ENCODE data around the gene HAT1. TPM values are rescaled to one million over a fixed set of nuclear protein-coding genes. Genes with fewer than 3 reads are reported as not detected.
"Not testable (repeated sequence)": the region's sequence is repeated elsewhere in the genome, so short reads cannot be mapped to it uniquely, and the experiment has no call there.

The HAT1 gene
- total RNA-seq, 4 donors from 2014 or later = 18.8 to 32.7 (median 25.3) TPM

GRCh38 chr2:171966688-171967087 is 44.4 kb downstream of the HAT1 start:
- H3K27ac ChIP-seq = no peak overlapping the region
- TF ChIP-seq EP300 (IDR thresholded peaks at IDR 0.05) (no peak), POLR2A (IDR thresholded peaks at IDR 0.05) (no peak), CTCF (IDR thresholded peaks at IDR 0.05) (no peak)

GRCh38 chr2:171968509-171968908 is 46.2 kb downstream of the HAT1 start:
- no peak for DNase-seq (ENCODE audit: low spot score in 2 of 2)
- no peaks in the 10 kb centered on the region for H3K4me1 ChIP-seq
- no peaks in the 10 kb centered on the region for H3K27me3 ChIP-seq
- TF ChIP-seq CTCF (IDR thresholded peaks at IDR 0.05) = no peak
- TF ChIP-seq EP300 (IDR thresholded peaks at IDR 0.05) = no peak
- TF ChIP-seq POLR2A (IDR thresholded peaks at IDR 0.05) = no peak
- no peak overlapping the region for H3K27ac ChIP-seq
- no peaks in the 10 kb centered on the region for H3K9me3 ChIP-seq
- peaks cover 0 to 66% (median 0%) of the 10 kb centered on the region in 3 donors for H3K36me3 ChIP-seq
- H3K4me3 ChIP-seq = no peak overlapping the region

More at GRCh38 chr2:171966688-171967087, 44.4 kb downstream of the HAT1 start:
- H3K4me3 ChIP-seq = no peak overlapping the region
- H3K9me3 ChIP-seq = no peaks in the 10 kb centered on the region
- DNase-seq (ENCODE audit: low spot score in 2 of 2) = no peak
- H3K36me3 ChIP-seq = peaks cover 0 to 54% (median 0%) of the 10 kb centered on the region in 3 donors
- no peaks in the 10 kb centered on the region for H3K4me1 ChIP-seq
- H3K27me3 ChIP-seq = no peaks in the 10 kb centered on the region

GRCh38 chr2:171972329-171972982 is 50.2 kb downstream of the HAT1 start:
- no peaks in the 10 kb centered on the region for H3K27me3 ChIP-seq
- H3K9me3 ChIP-seq = no peaks in the 10 kb centered on the region
- H3K27ac ChIP-seq = no peak overlapping the region
- no peak for TF ChIP-seq CTCF (IDR thresholded peaks at IDR 0.05)
- no peak for TF ChIP-seq POLR2A (IDR thresholded peaks at IDR 0.05)
- TF ChIP-seq EP300 (IDR thresholded peaks at IDR 0.05) = no peak
- no peak for DNase-seq (ENCODE audit: low spot score in 2 of 2)
- no peaks in the 10 kb centered on the region for H3K4me1 ChIP-seq
- H3K36me3 ChIP-seq = peaks cover 0 to 78% (median 0%) of the 10 kb centered on the region in 3 donors
- no peak overlapping the region for H3K4me3 ChIP-seq
- 100% methylated on average over 2 of the region's 2 CpGs for WGBS, 2 donors

- Histone ChIP-seq H3K36me3 (peaks cover 0 to 82% (median 4%) of the 10 kb centered on the region in 3 donors), H3K9me3 (no peaks in the 10 kb centered on the region), H3K27me3 (no peaks in the 10 kb centered on the region), H3K4me3 (no peak overlapping the region), H3K4me1 (no peaks in the 10 kb centered on the region), H3K27ac (no peak overlapping the region)
- 97 to 98% methylated on average over 4 of the region's 4 CpGs for WGBS, 2 donors
- TF ChIP-seq EP300 (IDR thresholded peaks at IDR 0.05) (no peak), POLR2A (IDR thresholded peaks at IDR 0.05) (no peak), CTCF (IDR thresholded peaks at IDR 0.05) (no peak)
- no peak for DNase-seq (ENCODE audit: low spot score in 2 of 2)
Observed at GRCh38 chr2:171979103-171979502, 56.8 kb downstream of the HAT1 start.

- H3K27me3 ChIP-seq; H3K4me1 ChIP-seq; H3K27ac ChIP-seq; H3K9me3 ChIP-seq; H3K4me3 ChIP-seq; DNase-seq (ENCODE audit: low spot score in 2 of 2): not testable (repeated sequence)
- peaks cover 0 to 44% (median 4%) of the 10 kb centered on the region in 3 donors for H3K36me3 ChIP-seq
- 97 to 100% methylated on average over 1 of the region's 1 CpG for WGBS, 2 donors
Observed at GRCh38 chr2:171983924-171984323, 61.7 kb downstream of the HAT1 start.
